ENCODE measurements around the gene TRPC6.
"Not testable (repeated sequence)": the region's sequence is repeated elsewhere in the genome, so short reads cannot be mapped to it uniquely, and the experiment has no call there.

The TRPC6 gene

DNA sequence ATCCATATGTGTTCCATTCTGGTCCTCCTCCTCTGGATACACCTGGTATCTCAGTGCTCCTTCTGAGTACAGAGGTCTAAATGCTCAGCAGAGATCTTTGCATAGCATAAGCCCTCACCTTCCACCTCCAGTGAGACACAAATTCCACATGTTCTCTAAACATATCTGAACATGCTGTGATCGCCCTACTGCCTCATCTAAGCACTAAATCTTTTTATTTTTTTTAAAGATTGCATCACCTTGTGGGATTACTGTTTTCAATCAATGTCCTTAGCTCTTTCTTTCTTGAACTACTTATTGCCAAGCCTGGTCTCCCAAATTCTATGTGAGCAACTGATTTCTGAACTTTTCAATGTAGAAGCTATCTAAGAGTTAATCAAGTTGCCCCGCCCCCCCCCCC, 113.4 kb downstream of the TRPC6 start:
- TF ChIP-seq CTCF (conservative IDR thresholded peaks at IDR 0.05; ENCODE audit: low read length) (no peak), EZH2phosphoT487 (IDR thresholded peaks at IDR 0.05; ENCODE audit: borderline replicate concordance) (no peak)
- H3K9me2 ChIP-seq (replicated peaks; ENCODE audit: low read depth, low read length), result no peaks in the 10 kb centered on the region
- H4K20me1 ChIP-seq (ENCODE audit: insufficient read depth, low read length, poor library complexity, severe bottlenecking), result no peaks in the 10 kb centered on the region
- H3K4me1 ChIP-seq (ENCODE audit: insufficient read depth, low read length, poor library complexity, severe bottlenecking), result no peaks in the 10 kb centered on the region
- H2AFZ ChIP-seq (ENCODE audit: low read length), result no peak overlapping the region
- no peak overlapping the region for H3K9ac ChIP-seq (ENCODE audit: low read depth, low read length, poor library complexity, severe bottlenecking)
- H3K27me3 ChIP-seq (ENCODE audit: insufficient read depth, low read length, poor library complexity, severe bottlenecking), result no peaks in the 10 kb centered on the region
- no peak overlapping the region for H3K4me2 ChIP-seq (ENCODE audit: low read depth, low read length, poor library complexity, severe bottlenecking)
- no peaks in the 10 kb centered on the region for H3F3A ChIP-seq (ENCODE audit: low read depth)
- H3K79me2 ChIP-seq (ENCODE audit: insufficient read depth, low read length), result no peaks in the 10 kb centered on the region
- H3K9me3 ChIP-seq (ENCODE audit: insufficient read depth, low read depth, low read length), result no peaks in the 10 kb centered on the region
- no peaks in the 10 kb centered on the region for H3K36me3 ChIP-seq (ENCODE audit: insufficient read depth, low read length)
- no peak overlapping the region for H3K4me3 ChIP-seq (ENCODE audit: low read length, poor library complexity, severe bottlenecking)

DNA sequence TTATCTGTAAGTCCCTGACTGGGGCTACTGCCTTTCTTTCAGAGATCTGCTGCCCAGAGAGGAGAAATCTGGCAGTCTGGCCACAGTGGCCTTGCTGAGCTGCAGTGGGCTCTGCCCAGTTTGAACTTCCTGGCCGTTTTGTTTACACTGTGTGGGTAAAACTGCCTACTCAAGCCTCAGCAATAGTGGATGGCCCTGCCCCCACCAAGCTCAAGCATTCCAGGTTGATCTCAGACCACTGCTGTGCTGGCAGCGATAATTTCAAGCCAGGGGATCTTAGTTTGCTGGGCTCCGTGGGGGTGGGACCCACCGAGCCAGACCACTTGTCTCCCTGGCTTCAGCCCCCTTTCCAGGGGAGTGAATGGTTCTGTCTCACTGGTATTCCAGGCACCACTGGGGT, 117.5 kb downstream of the TRPC6 start:
- H3K4me3 ChIP-seq (ENCODE audit: low read length, poor library complexity, severe bottlenecking), result no peak overlapping the region
- H3K79me2 ChIP-seq (ENCODE audit: insufficient read depth, low read length), result no peaks in the 10 kb centered on the region
- H3K27me3 ChIP-seq (ENCODE audit: insufficient read depth, low read length, poor library complexity, severe bottlenecking), result no peaks in the 10 kb centered on the region
- no peaks in the 10 kb centered on the region for H3K9me2 ChIP-seq (replicated peaks; ENCODE audit: low read depth, low read length)
- no peaks in the 10 kb centered on the region for H3K36me3 ChIP-seq (ENCODE audit: insufficient read depth, low read length)
- no peak for TF ChIP-seq CTCF (conservative IDR thresholded peaks at IDR 0.05; ENCODE audit: low read length)
- no peak for TF ChIP-seq EZH2phosphoT487 (IDR thresholded peaks at IDR 0.05; ENCODE audit: borderline replicate concordance)
- no peaks in the 10 kb centered on the region for H3F3A ChIP-seq (ENCODE audit: low read depth)
- no peaks in the 10 kb centered on the region for H4K20me1 ChIP-seq (ENCODE audit: insufficient read depth, low read length, poor library complexity, severe bottlenecking)
- no peaks in the 10 kb centered on the region for H3K9me3 ChIP-seq (ENCODE audit: insufficient read depth, low read depth, low read length)
- no peak overlapping the region for H3K4me2 ChIP-seq (ENCODE audit: low read depth, low read length, poor library complexity, severe bottlenecking)
- no peak overlapping the region for H2AFZ ChIP-seq (ENCODE audit: low read length)
- H3K9ac ChIP-seq (ENCODE audit: low read depth, low read length, poor library complexity, severe bottlenecking), result no peak overlapping the region
- no peaks in the 10 kb centered on the region for H3K4me1 ChIP-seq (ENCODE audit: insufficient read depth, low read length, poor library complexity, severe bottlenecking)

DNA sequence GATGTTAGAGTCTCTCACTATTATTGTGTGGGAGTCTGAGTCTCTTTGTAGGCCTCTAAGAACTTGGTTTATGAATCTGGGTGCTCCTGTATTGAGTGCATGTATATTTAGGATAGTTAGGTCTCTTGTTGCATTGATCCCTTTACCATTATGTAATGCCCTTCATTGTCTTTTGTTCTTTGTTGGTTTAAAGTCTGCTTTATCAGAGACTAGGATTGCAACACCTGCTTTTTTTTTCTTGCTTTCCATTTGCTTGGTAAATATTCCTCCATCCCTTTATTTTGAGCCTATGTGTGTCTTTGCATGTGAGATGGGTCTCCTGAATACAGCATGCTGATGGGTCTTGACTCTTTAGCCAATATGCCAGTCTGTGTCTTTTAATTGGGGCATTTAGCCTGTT, 119.4 kb downstream of the TRPC6 start:
- H3K4me3 ChIP-seq (ENCODE audit: low read length, poor library complexity, severe bottlenecking); H3K9me3 ChIP-seq (ENCODE audit: insufficient read depth, low read depth, low read length); H3K4me2 ChIP-seq (ENCODE audit: low read depth, low read length, poor library complexity, severe bottlenecking); H3K9ac ChIP-seq (ENCODE audit: low read depth, low read length, poor library complexity, severe bottlenecking); H3K4me1 ChIP-seq (ENCODE audit: insufficient read depth, low read length, poor library complexity, severe bottlenecking); H4K20me1 ChIP-seq (ENCODE audit: insufficient read depth, low read length, poor library complexity, severe bottlenecking); H3K9me2 ChIP-seq (replicated peaks; ENCODE audit: low read depth, low read length); H3K27me3 ChIP-seq (ENCODE audit: insufficient read depth, low read length, poor library complexity, severe bottlenecking); H3K36me3 ChIP-seq (ENCODE audit: insufficient read depth, low read length); H3F3A ChIP-seq (ENCODE audit: low read depth); H2AFZ ChIP-seq (ENCODE audit: low read length); H3K79me2 ChIP-seq (ENCODE audit: insufficient read depth, low read length): not testable (repeated sequence)

DNA sequence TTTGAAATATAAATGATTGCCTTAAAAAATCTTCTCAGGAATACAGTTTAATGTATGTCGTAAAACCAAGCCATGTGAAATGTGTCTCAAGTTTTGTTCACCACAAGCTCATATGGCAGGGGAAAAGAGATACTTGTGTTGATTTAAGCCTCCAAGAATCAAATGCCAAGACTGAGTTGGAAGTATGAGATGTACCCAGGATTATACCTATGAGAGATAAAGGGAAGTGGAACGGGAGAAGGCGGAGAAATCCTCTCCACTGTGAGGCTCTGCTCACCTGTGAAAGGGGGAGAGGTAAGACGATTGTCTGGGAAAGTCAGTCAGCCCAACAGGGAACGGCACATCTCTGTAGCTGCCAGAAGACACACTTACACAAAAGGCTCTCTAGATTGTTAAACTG, 124.8 kb downstream of the TRPC6 start:
- Histone ChIP-seq H3K36me3 (ENCODE audit: insufficient read depth, low read length) (no peaks in the 10 kb centered on the region), H3F3A (ENCODE audit: low read depth) (no peaks in the 10 kb centered on the region), H3K27me3 (ENCODE audit: insufficient read depth, low read length, poor library complexity, severe bottlenecking) (no peaks in the 10 kb centered on the region), H3K4me2 (ENCODE audit: low read depth, low read length, poor library complexity, severe bottlenecking) (no peak overlapping the region), H3K9me2 (replicated peaks; ENCODE audit: low read depth, low read length) (no peaks in the 10 kb centered on the region), H4K20me1 (ENCODE audit: insufficient read depth, low read length, poor library complexity, severe bottlenecking) (peaks cover 3% of the 10 kb centered on the region), H3K4me3 (ENCODE audit: low read length, poor library complexity, severe bottlenecking) (no peak overlapping the region), H3K9me3 (ENCODE audit: insufficient read depth, low read depth, low read length) (no peaks in the 10 kb centered on the region), H3K79me2 (ENCODE audit: insufficient read depth, low read length) (no peaks in the 10 kb centered on the region), H3K9ac (ENCODE audit: low read depth, low read length, poor library complexity, severe bottlenecking) (no peak overlapping the region), H2AFZ (ENCODE audit: low read length) (no peak overlapping the region), H3K4me1 (ENCODE audit: insufficient read depth, low read length, poor library complexity, severe bottlenecking) (no peaks in the 10 kb centered on the region)
- TF ChIP-seq CTCF (conservative IDR thresholded peaks at IDR 0.05; ENCODE audit: low read length) (no peak), EZH2phosphoT487 (IDR thresholded peaks at IDR 0.05; ENCODE audit: borderline replicate concordance) (no peak)
